HAP-1 (cell line): ENCODE measurements around the gene UPF3B.
A peak's percentile ranks its signal among the peaks of the same experiment; 100 is the strongest.

Experiments used
- DNase-seq, 2 experiments: peaks; one replicate each; pipeline ENCODE4 v3.0.0-alpha.2; 2016 to 2020; ENCODE audit warnings: low spot score in 2 of 2
- H3K27me3 ChIP-seq: fragments of 250-450 bp; sonication (Bioruptor Pico); 2 replicates; pipeline ENCODE4 v1.5.1; 2020; ENCODE audit warnings: low read depth, mild to moderate bottlenecking, moderate library complexity
- H3K36me3 ChIP-seq: fragments of 250-450 bp; sonication (Bioruptor Pico); replicated peaks from 2 replicates; pipeline ENCODE4 v1.5.1; 2020; ENCODE audit warnings: mild to moderate bottlenecking
- H3K4me1 ChIP-seq: fragments of 250-450 bp; sonication (Bioruptor Pico); 2 replicates; pipeline ENCODE4 v1.5.1; 2020; ENCODE audit warnings: mild to moderate bottlenecking
- H3K4me3 ChIP-seq: fragments of 250-450 bp; sonication (Bioruptor Pico); 2 replicates; pipeline ENCODE4 v1.5.1; 2020; ENCODE audit warnings: mild to moderate bottlenecking, moderate library complexity
- H3K9me3 ChIP-seq: fragments of 250-450 bp; sonication (Bioruptor Pico); 2 replicates; pipeline ENCODE4 v1.5.1; 2020; ENCODE audit warnings: mild to moderate bottlenecking, moderate library complexity
- in situ Hi-C: fragments of 300-500 bp; cut with MboI; formaldehyde crosslinking; loops from 3 replicates; pipeline ENCODE4 v1.14.3; 2020; ENCODE audit warnings: low sequenced_read_pairs, inconsistent platforms, mixed read lengths

UPF3B gene

GRCh38 chrX:119801253-119802221 is 51.2 kb downstream of the UPF3B start:
- Histone ChIP-seq H3K36me3 (no peaks in the 10 kb centered on the region), H3K4me3 (no peak overlapping the region), H3K27me3 (no peaks in the 10 kb centered on the region), H3K9me3 (no peaks in the 10 kb centered on the region), H3K4me1 (no peaks in the 10 kb centered on the region)
- in situ Hi-C loops: no loop called here
- no peak for DNase-seq

DNA sequence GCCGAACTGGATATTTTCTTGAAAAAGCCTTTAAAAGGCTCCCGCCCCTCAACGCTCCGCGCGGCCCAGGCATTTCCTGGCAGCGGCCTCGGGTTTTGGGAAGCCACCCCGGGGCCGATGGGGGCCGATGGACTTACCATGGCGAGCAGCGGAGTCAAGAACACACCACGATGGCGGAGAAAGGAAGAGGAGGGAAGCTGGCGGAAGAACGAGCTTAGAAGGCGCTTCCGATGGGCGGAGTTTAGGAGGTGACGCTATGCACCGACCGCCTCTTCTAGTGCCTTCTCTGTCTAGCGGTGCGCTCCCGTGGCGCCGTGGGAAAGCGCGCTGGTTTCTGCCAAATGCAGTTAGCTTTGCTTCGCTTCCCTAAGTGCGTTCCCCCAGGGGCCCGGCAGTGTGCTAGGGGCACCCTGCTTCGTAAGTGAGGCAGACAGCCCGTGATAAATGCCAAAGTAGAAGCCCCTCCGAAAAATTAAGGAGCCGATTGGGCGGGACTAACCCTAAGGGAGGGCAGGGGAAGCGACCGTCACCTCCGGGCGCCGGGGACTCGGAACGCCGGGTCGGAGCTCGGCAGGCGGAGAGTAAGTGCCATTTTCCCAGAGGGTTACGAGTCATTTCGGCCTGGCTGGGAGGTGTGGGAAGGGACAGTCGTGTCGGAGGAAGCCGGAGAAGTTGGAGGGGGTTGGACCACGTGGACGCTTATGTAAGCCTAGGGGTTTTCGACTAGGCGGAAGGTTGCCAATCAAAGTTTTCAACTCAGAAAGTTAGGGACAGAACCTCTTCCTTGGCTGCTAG is 61.1 kb downstream of the UPF3B start, which contains the start of gene RPL39:
Gene RPL39, minus strand, starts transcription at position 194 of the 795 bp plus-strand sequence. Its CDS starts 54 bp downstream, at position 140.
- in situ Hi-C loops: loop anchor here (5.0 to 25.0 kb wide), 2 partner anchors 81 to 346 kb away; partner anchors contain the start of genes NDUFA1 and RNF113A
- no peaks in the 10 kb centered on the region for H3K27me3 ChIP-seq
- peaks cover 28% of the 10 kb centered on the region for H3K4me1 ChIP-seq
- H3K9me3 ChIP-seq: no peaks in the 10 kb centered on the region; the same call in 1 of the 2 replicates
- H3K36me3 ChIP-seq: peaks cover 47% of the 10 kb centered on the region
- H3K4me3 ChIP-seq: peak within 1 kb of the TSS; percentile 96
- peak; percentile 91 to 95 for DNase-seq

GRCh38 chrX:119790977-119791436 is 61.8 kb downstream of the UPF3B start:
- Histone ChIP-seq H3K27me3 (no peaks in the 10 kb centered on the region), H3K4me3 (peak overlapping the region; percentile 96), H3K4me1 (peaks cover 33% of the 10 kb centered on the region), H3K36me3 (peaks cover 53% of the 10 kb centered on the region), H3K9me3 (no peaks in the 10 kb centered on the region; the same call in 1 of the 2 replicates)
- in situ Hi-C loops: loop anchor here (5.0 to 25.0 kb wide), 2 partner anchors 81 to 346 kb away; partner anchors contain the start of genes NDUFA1 and RNF113A
- DNase-seq: no peak

DNA sequence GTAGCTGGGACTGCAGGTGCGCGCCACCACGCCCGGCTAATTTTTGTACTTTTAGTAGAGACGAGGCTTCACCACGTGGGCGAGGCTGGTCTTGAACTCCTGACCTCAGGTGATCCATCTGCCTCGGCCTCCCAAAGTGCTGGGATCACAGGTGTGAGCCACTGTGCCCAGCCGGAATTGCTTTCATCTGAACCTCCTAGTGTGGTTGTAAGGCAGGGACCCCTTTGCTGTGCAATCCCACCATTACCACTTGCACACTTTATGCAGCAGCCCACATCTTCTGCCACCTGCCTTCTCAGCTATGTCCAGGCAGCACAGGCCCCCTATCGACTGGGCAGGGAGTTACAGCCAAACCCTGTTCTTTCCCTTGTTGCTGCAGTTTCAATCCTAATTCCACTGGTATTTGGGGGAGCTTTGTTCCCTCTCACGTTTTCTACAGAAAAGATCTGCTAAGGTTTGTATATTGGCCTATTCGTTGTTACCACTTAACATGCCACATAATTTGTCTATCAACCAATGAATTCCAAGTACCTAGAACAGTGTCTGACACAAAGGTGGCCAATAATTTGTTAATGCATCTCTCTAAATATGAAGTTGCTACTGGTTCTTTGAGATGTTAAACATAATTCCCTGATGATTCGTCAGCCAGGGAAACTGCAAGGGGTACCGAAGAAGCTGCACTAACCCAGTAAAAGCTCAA is 67.9 kb downstream of the UPF3B start:
- H3K4me3 ChIP-seq: no peak overlapping the region
- H3K4me1 ChIP-seq: peaks cover 33% of the 10 kb centered on the region
- no peaks in the 10 kb centered on the region; the same call in 1 of the 2 replicates for H3K9me3 ChIP-seq
- in situ Hi-C loops: loop anchor here (25.0 kb wide), 1 partner anchor 352 kb away; no protein-coding TSS in a partner anchor
- peak; percentile 59 to 81 for DNase-seq
- H3K27me3 ChIP-seq: no peaks in the 10 kb centered on the region
- H3K36me3 ChIP-seq: peaks cover 93% of the 10 kb centered on the region
